Rectal smooth muscle tissue (tissue), 1 donor: ENCODE data around the gene SRSF12.

Experiments
- H3K27ac ChIP-seq: one replicate; pipeline ENCODE4 v1.7.0; 2013; ENCODE audit warnings: low read depth, low read length, inconsistent platforms
- H3K27me3 ChIP-seq: one replicate; pipeline ENCODE4 v1.7.0; 2013; ENCODE audit warnings: low read length; ENCODE audit not compliant: control insufficient read depth, insufficient read depth
- H3K36me3 ChIP-seq: one replicate; pipeline ENCODE4 v1.7.0; 2013; ENCODE audit warnings: low read length; ENCODE audit not compliant: control insufficient read depth, insufficient read depth
- H3K4me1 ChIP-seq: one replicate; pipeline ENCODE4 v1.7.0; 2013; ENCODE audit warnings: low read length; ENCODE audit not compliant: control insufficient read depth, insufficient read depth
- H3K4me3 ChIP-seq: one replicate; pipeline ENCODE4 v1.7.0; 2013; ENCODE audit warnings: low read length
- H3K9ac ChIP-seq: one replicate; pipeline ENCODE4 v1.7.0; 2013; ENCODE audit warnings: low read length

SRSF12 gene

DNA sequence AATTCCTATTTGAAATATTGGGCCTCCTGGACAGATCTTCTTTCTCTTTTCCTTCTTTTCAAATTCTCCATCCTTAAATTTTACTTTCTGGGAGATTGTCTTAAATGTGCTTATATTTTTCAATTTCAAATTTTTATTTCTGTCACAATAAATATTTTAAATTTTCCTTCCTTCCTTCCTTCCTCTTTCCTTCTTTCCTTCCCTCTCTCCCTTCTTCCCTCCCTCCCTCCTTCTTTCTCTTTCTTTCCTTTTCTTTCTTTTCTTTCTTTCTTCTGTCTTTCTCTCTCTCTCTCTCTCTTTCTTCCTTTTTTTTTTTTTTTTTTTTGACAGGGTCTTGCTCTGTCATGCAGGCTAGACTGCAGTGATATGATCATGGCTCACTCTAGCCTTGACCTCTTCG lies 54.0 kb downstream of the SRSF12 start:
- no peak overlapping the region for H3K4me3 ChIP-seq
- H3K9ac ChIP-seq, result no peak overlapping the region
- H3K27ac ChIP-seq, result no peak overlapping the region
- H3K27me3 ChIP-seq, result no peaks in the 10 kb centered on the region
- H3K4me1 ChIP-seq, result no peaks in the 10 kb centered on the region
- H3K36me3 ChIP-seq, result no peaks in the 10 kb centered on the region

- Histone ChIP-seq H3K9ac (no peak overlapping the region), H3K36me3 (no peaks in the 10 kb centered on the region), H3K27me3 (no peaks in the 10 kb centered on the region), H3K27ac (no peak overlapping the region), H3K4me1 (no peaks in the 10 kb centered on the region), H3K4me3 (no peak overlapping the region)
Measured at GRCh38 chr6:89059227-89059626, 58.6 kb downstream of the SRSF12 start.

- H3K27me3 ChIP-seq, result no peaks in the 10 kb centered on the region
- H3K27ac ChIP-seq, result no peak overlapping the region
- H3K4me1 ChIP-seq, result no peaks in the 10 kb centered on the region
- H3K4me3 ChIP-seq, result no peak overlapping the region
- no peak overlapping the region for H3K9ac ChIP-seq
- H3K36me3 ChIP-seq, result no peaks in the 10 kb centered on the region
Measured at GRCh38 chr6:89058627-89059026, 59.2 kb downstream of the SRSF12 start.

- H3K4me1 ChIP-seq, result no peaks in the 10 kb centered on the region
Measured at GRCh38 chr6:89057759-89058158, 60.1 kb downstream of the SRSF12 start.

GRCh38 chr6:89054208-89054607 lies 63.7 kb downstream of the SRSF12 start:
- H3K9ac ChIP-seq, result no peak overlapping the region
- H3K27ac ChIP-seq, result no peak overlapping the region
- H3K4me1 ChIP-seq, result no peaks in the 10 kb centered on the region
- no peak overlapping the region for H3K4me3 ChIP-seq
- no peaks in the 10 kb centered on the region for H3K27me3 ChIP-seq
- H3K36me3 ChIP-seq, result no peaks in the 10 kb centered on the region

More at GRCh38 chr6:89057759-89058158, 60.1 kb downstream of the SRSF12 start:
- Histone ChIP-seq H3K27ac (no peak overlapping the region), H3K4me3 (no peak overlapping the region), H3K9ac (no peak overlapping the region), H3K27me3 (no peaks in the 10 kb centered on the region), H3K36me3 (no peaks in the 10 kb centered on the region)

GRCh38 chr6:89051676-89052075 lies 66.2 kb downstream of the SRSF12 start:
- no peak overlapping the region for H3K4me3 ChIP-seq
- no peak overlapping the region for H3K9ac ChIP-seq
- H3K27ac ChIP-seq, result no peak overlapping the region
- H3K27me3 ChIP-seq, result no peaks in the 10 kb centered on the region
- H3K4me1 ChIP-seq, result no peaks in the 10 kb centered on the region
- H3K36me3 ChIP-seq, result no peaks in the 10 kb centered on the region

DNA sequence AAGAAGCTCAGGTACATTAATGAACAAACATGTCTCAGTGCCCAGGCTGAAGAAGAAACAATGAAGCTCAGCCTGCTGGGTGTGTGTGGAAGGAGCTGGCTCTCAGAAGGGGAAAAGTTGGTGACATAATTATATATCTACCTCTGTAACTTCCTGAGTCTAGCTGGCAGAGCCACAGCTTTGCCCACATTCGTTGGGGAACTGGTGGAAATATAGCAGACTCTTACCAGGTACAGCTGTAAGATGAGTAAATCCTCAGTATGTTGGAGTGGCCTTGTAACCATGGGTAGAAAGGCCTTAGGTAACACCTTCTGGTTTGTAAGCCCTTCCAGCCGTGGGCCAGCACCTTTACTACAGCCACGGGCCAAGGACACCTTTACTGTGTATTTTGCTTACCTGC lies 67.2 kb downstream of the SRSF12 start:
- Histone ChIP-seq H3K27me3 (no peaks in the 10 kb centered on the region), H3K9ac (no peak overlapping the region), H3K4me1 (no peaks in the 10 kb centered on the region), H3K27ac (no peak overlapping the region), H3K4me3 (no peak overlapping the region), H3K36me3 (no peaks in the 10 kb centered on the region)

- no peak overlapping the region for H3K27ac ChIP-seq
- no peak overlapping the region for H3K4me3 ChIP-seq
- no peaks in the 10 kb centered on the region for H3K36me3 ChIP-seq
- H3K9ac ChIP-seq, result no peak overlapping the region
- no peaks in the 10 kb centered on the region for H3K4me1 ChIP-seq
- H3K27me3 ChIP-seq, result no peaks in the 10 kb centered on the region
Measured at GRCh38 chr6:89050155-89050554, 67.7 kb downstream of the SRSF12 start.

DNA sequence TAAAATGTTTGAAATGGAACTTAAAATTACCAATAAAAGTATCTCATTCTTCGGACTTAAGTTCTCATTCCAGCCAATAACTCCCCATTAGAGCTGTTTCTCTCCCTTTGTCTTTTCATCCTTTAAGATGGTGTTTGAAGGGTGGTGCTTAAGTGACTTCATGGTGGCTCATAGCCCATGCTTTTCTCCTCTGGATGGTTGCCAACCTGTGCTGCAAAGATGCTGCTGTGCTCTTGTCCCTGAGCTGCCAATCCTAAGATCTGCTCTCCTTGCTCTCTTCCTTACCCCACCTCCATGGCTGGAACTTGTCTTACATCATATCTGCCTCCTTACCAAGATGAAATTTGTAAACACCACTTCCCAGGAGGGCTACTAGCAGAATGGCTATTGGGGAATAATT lies 68.9 kb downstream of the SRSF12 start:
- H3K27me3 ChIP-seq, result no peaks in the 10 kb centered on the region
- no peak overlapping the region for H3K27ac ChIP-seq
- no peaks in the 10 kb centered on the region for H3K36me3 ChIP-seq

DNA sequence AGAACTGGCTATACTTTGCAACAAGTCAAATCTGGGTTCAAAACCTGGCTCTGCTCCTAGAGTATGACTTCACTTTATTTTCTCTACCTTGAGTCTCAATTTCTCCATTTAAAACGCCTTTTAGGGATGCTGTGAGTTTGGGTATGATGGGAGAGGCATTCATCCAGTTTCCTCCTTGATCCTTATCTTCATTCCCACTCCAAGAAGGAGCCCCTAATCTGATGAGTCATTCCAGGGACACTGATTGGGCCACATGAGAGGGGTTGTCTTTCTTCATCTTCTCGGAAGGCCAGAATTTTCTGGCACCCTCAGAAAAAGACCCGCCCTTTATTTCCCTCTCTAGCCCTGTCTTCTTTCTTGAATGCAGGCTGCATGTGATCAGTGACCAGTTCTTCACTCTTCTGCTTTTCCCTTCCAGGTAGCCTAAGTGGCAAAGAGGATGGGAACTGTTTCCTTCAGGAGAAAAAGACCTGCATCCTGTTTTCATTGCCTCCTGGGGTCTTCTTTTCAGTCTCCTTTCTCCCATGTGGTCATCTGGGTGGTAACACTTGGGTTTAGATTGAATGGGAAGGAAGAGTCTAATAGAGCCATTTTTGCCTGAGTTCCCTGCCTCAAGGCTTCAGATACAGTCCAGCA lies 69.5 kb downstream of the SRSF12 start:
- H3K9ac ChIP-seq, result no peak overlapping the region
- H3K36me3 ChIP-seq, result no peaks in the 10 kb centered on the region
- H3K4me1 ChIP-seq, result no peaks in the 10 kb centered on the region

More for the DNA sequence above, 68.9 kb downstream of the SRSF12 start:
- Histone ChIP-seq H3K9ac (no peak overlapping the region), H3K4me1 (no peaks in the 10 kb centered on the region), H3K4me3 (no peak overlapping the region)

DNA sequence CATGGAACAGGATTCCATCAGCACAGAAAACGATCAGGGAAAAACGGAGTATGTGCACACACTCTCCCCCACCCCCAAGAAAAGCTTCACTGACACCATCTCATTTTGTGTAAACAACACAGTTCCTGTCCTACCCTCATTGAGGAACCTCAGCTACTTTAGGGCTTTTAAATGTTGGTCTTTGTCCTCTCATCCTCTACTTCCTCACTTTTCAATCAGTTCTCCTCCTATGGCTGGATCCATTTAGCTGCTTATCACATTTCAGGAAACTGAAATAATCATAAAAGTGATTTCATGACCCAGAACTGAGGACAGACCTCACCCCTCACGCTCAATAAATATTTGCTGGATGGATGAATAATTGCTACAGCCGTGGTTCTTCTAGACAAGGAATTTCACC lies 70.4 kb downstream of the SRSF12 start:
- Histone ChIP-seq H3K27ac (no peak overlapping the region), H3K4me3 (no peak overlapping the region), H3K27me3 (no peaks in the 10 kb centered on the region), H3K9ac (no peak overlapping the region), H3K4me1 (no peaks in the 10 kb centered on the region), H3K36me3 (no peaks in the 10 kb centered on the region)

More for the DNA sequence above, 69.5 kb downstream of the SRSF12 start:
- H3K4me3 ChIP-seq, result no peak overlapping the region
- H3K27me3 ChIP-seq, result no peaks in the 10 kb centered on the region
- no peak overlapping the region for H3K27ac ChIP-seq
